Colonic mucosa (tissue), 4 donors: ENCODE data around the gene MRPL27. TPM values are rescaled to one million over a fixed set of nuclear protein-coding genes. Genes with fewer than 3 reads are reported as not detected.
A peak's percentile ranks its signal among the peaks of the same experiment; 100 is the strongest.

ENCODE experiments used
- DNase-seq: peaks from one replicate; pipeline ENCODE4 v3.0.0-alpha.2; 2020
- H3K27ac ChIP-seq: fragments of 200-600 bp; one replicate; pipeline ENCODE4 v1.8.0; 2021
- H3K27me3 ChIP-seq: fragments of 200-600 bp; one replicate; pipeline ENCODE4 v1.8.0; 2021
- H3K36me3 ChIP-seq: fragments of 200-600 bp; one replicate; pipeline ENCODE4 v1.8.0; 2021
- H3K4me1 ChIP-seq: fragments of 200-600 bp; one replicate; pipeline ENCODE4 v1.8.0; 2021; ENCODE audit warnings: mild to moderate bottlenecking
- H3K4me3 ChIP-seq: fragments of 200-600 bp; one replicate; pipeline ENCODE4 v1.8.0; 2021
- H3K9ac ChIP-seq, 2 donors: one replicate each; pipeline ENCODE4 v1.7.0; 2013; ENCODE audit warnings: control low read depth in 2 of 2, low read depth in 2 of 2, low read length in 2 of 2
- H3K9me3 ChIP-seq: fragments of 200-600 bp; one replicate; pipeline ENCODE4 v1.8.0; 2021
- intact Hi-C: fragments of 100-400 bp; cut with DNase I; formaldehyde crosslinking; loops from one replicate; pipeline ENCODE4 v1.14.1; 2022
- total RNA-seq, 2 donors: library from RNA; stranded (reverse); fragmentation: NEBNext Ultra II Directional in 1 of 2; extraction: Animal tissue kit (Norgen Biotek cat#: 25700) in 1 of 2; gene quantifications; one replicate each; pipeline ENCODE4 v1.2.1, GENCODE V29; 2021
- TF ChIP-seq, protein P1 (sequence below): fragments of 200-600 bp; IDR thresholded peaks from one replicate; pipeline ENCODE4 v1.8.0; 2022; ENCODE audit warnings: antibody characterized with exemption, mild to moderate bottlenecking
- donor health status: healthy.
- donor health status: DM: no; HTN: no; CAD: no.
- donor health status: DM: no; HTN: no; CAD: no.

The MRPL27 gene
- total RNA-seq, 2 donors from 2014 or later: 71.7 to 135 TPM

GRCh38 chr17:50361561-50362480 lies 11.2 kb downstream of the MRPL27 start:
- TF ChIP-seq, protein P1, sequence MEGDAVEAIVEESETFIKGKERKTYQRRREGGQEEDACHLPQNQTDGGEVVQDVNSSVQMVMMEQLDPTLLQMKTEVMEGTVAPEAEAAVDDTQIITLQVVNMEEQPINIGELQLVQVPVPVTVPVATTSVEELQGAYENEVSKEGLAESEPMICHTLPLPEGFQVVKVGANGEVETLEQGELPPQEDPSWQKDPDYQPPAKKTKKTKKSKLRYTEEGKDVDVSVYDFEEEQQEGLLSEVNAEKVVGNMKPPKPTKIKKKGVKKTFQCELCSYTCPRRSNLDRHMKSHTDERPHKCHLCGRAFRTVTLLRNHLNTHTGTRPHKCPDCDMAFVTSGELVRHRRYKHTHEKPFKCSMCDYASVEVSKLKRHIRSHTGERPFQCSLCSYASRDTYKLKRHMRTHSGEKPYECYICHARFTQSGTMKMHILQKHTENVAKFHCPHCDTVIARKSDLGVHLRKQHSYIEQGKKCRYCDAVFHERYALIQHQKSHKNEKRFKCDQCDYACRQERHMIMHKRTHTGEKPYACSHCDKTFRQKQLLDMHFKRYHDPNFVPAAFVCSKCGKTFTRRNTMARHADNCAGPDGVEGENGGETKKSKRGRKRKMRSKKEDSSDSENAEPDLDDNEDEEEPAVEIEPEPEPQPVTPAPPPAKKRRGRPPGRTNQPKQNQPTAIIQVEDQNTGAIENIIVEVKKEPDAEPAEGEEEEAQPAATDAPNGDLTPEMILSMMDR: peak; percentile 85
- H3K4me3 ChIP-seq: no peak overlapping the region
- H3K4me1 ChIP-seq: peaks cover 5% of the 10 kb centered on the region
- peaks cover 5% of the 10 kb centered on the region for H3K36me3 ChIP-seq
- peak overlapping the region; percentile 3 to 18 for H3K9ac ChIP-seq
- no peaks in the 10 kb centered on the region for H3K9me3 ChIP-seq
- H3K27me3 ChIP-seq: no peaks in the 10 kb centered on the region
- no peak overlapping the region for H3K27ac ChIP-seq
- DNase-seq: peak; percentile 67
- intact Hi-C loops: loop anchor here (2.0 to 5.0 kb wide), 2 partner anchors 35 to 117 kb away; partner anchors contain the start of genes LRRC59 and RSAD1

GRCh38 chr17:50360486-50361115 lies 12.4 kb downstream of the MRPL27 start:
- TF ChIP-seq, protein P1: no peak
- intact Hi-C loops: loop anchor here (5.0 kb wide), 1 partner anchor 37 kb away; the partner anchor contains the start of gene LRRC59

DNA sequence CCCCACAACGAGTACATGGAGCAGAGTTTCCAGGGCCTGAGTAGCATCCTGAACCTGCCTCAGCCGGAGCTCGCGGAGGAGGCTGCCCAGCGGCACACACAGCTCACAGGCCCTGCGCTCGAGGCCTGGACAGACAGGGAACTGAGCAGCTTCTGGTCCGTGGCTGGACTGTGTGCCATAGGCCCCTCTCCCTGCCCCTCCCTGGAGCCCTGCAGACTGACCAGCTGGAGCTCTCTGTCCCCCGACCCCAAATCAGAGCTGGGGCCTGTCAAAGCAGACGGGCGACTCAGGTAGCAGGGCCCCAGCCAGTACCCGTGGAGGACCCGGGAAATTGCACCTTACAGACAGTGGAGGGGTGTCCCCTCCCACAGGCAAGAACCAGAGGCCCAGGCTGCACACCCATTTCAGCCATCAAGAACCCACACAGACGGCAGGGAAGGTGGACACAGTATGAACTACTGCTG lies 13.0 kb downstream of the MRPL27 start:
- Histone ChIP-seq H3K9ac (no peak overlapping the region), H3K4me3 (no peak overlapping the region), H3K9me3 (no peaks in the 10 kb centered on the region), H3K27ac (no peak overlapping the region), H3K27me3 (no peaks in the 10 kb centered on the region), H3K4me1 (peaks cover 5% of the 10 kb centered on the region), H3K36me3 (peaks cover 7% of the 10 kb centered on the region)
- intact Hi-C loops: loop anchor here (5.0 kb wide), 1 partner anchor 37 kb away; the partner anchor contains the start of gene LRRC59
- no peak for DNase-seq
- TF ChIP-seq, protein P1: no peak

More at GRCh38 chr17:50360486-50361115, 12.4 kb downstream of the MRPL27 start:
- Histone ChIP-seq H3K27ac (no peak overlapping the region), H3K4me1 (peaks cover 5% of the 10 kb centered on the region), H3K36me3 (peaks cover 7% of the 10 kb centered on the region), H3K9me3 (no peaks in the 10 kb centered on the region), H3K4me3 (no peak overlapping the region), H3K27me3 (no peaks in the 10 kb centered on the region), H3K9ac (no peak overlapping the region)
- no peak for DNase-seq

- TF ChIP-seq, protein P1: no peak
- Histone ChIP-seq H3K27ac (no peak overlapping the region), H3K9me3 (no peaks in the 10 kb centered on the region), H3K4me1 (peaks cover 5% of the 10 kb centered on the region), H3K9ac (peak overlapping the region in 1 of 2 donors; percentile 19), H3K36me3 (peaks cover 7% of the 10 kb centered on the region), H3K27me3 (no peaks in the 10 kb centered on the region), H3K4me3 (no peak overlapping the region)
- DNase-seq: no peak
- intact Hi-C loops: no loop called here
Observed at GRCh38 chr17:50359005-50359699, 13.8 kb downstream of the MRPL27 start.

GRCh38 chr17:50358177-50358576 lies 14.8 kb downstream of the MRPL27 start:
- intact Hi-C loops: no loop called here
- peaks cover 7% of the 10 kb centered on the region for H3K36me3 ChIP-seq

More at GRCh38 chr17:50358177-50358576, 14.8 kb downstream of the MRPL27 start:
- no peak overlapping the region for H3K27ac ChIP-seq
- no peaks in the 10 kb centered on the region for H3K9me3 ChIP-seq
- no peaks in the 10 kb centered on the region for H3K27me3 ChIP-seq
- no peak for DNase-seq
- TF ChIP-seq, protein P1: no peak
- H3K4me1 ChIP-seq: peaks cover 5% of the 10 kb centered on the region
- H3K9ac ChIP-seq: no peak overlapping the region
- H3K4me3 ChIP-seq: no peak overlapping the region
